ENCODE measurements around the gene SNTG2. TPM values are rescaled to one million over a fixed set of nuclear protein-coding genes. Genes with fewer than 3 reads are reported as not detected.

Gene SNTG2
- polyA plus RNA-seq, 3 donors, result not detected

DNA sequence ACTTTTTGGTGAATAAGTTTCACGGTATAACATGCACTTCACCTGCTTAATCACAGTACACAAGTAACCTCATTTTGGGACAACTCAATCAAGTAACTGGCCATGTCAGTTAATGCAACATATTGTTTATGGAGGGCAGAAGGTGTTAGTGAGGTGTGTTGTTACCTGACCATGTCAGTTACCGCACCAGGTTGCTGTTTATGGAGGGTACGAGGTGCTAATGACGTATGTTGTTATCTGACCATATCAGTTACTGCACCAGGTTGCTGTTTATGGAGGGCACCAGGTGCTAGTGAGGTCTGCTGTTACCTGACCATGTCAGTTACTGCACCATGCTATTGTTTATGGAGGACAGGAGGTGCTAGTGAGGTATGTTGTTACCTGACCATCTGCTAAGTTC lies 327.5 kb downstream of the SNTG2 start:
- no peaks in the 10 kb centered on the region for H4K20me1 ChIP-seq (ENCODE audit: insufficient read depth, low read length)
- H3K9ac ChIP-seq (ENCODE audit: insufficient read depth, low read length, poor library complexity, severe bottlenecking), result no peak overlapping the region
- H3K9me3 ChIP-seq (replicated peaks in 1 of 2; ENCODE audit: control insufficient read depth in 1 of 2, insufficient read depth in 1 of 2, low read length in 2 of 2), result peaks cover 0 to 4% of the 10 kb centered on the region in 2 donors
- 94% methylated on average over 3 of the region's 4 CpGs for WGBS (ENCODE audit: insufficient coverage)
- TF ChIP-seq, protein P1, sequence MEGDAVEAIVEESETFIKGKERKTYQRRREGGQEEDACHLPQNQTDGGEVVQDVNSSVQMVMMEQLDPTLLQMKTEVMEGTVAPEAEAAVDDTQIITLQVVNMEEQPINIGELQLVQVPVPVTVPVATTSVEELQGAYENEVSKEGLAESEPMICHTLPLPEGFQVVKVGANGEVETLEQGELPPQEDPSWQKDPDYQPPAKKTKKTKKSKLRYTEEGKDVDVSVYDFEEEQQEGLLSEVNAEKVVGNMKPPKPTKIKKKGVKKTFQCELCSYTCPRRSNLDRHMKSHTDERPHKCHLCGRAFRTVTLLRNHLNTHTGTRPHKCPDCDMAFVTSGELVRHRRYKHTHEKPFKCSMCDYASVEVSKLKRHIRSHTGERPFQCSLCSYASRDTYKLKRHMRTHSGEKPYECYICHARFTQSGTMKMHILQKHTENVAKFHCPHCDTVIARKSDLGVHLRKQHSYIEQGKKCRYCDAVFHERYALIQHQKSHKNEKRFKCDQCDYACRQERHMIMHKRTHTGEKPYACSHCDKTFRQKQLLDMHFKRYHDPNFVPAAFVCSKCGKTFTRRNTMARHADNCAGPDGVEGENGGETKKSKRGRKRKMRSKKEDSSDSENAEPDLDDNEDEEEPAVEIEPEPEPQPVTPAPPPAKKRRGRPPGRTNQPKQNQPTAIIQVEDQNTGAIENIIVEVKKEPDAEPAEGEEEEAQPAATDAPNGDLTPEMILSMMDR (IDR thresholded peaks at IDR 0.05), result no peak
- no peaks in the 10 kb centered on the region for H3K27me3 ChIP-seq (ENCODE audit: control insufficient read depth in 2 of 2, insufficient read depth in 2 of 2, low read length in 2 of 2)
- intact Hi-C loops (cut with micrococcal nuclease), result no loop called here
- H3K4me2 ChIP-seq (replicated peaks; ENCODE audit: extremely low read depth, low read length, poor library complexity, severe bottlenecking), result no peak overlapping the region
- H3K36me3 ChIP-seq (replicated peaks in 1 of 2; ENCODE audit: control insufficient read depth in 1 of 2, insufficient read depth in 2 of 2, low read length in 2 of 2), result no peaks in the 10 kb centered on the region
- no peak overlapping the region for H2AFZ ChIP-seq (ENCODE audit: insufficient read depth, low read depth, low read length, poor library complexity, severe bottlenecking)
- H3K27ac Mint-ChIP-seq, result no peak overlapping the region
- no peak overlapping the region for H3K4me3 ChIP-seq (replicated peaks in 1 of 3; ENCODE audit: low read depth in 2 of 3, low read length in 3 of 3)
- H3K9me3 Mint-ChIP-seq, result peaks cover 1 to 14% (median 7%) of the 10 kb centered on the region in 7 donors
- no peaks in the 10 kb centered on the region for H3K4me1 ChIP-seq (ENCODE audit: control insufficient read depth in 1 of 2, insufficient read depth in 2 of 2, low read length in 2 of 2)
- H3K27me3 Mint-ChIP-seq (ENCODE audit: low read depth in 3 of 3), result peaks cover under 1 to 3% (median 1%) of the 10 kb centered on the region in 3 donors
- no peak overlapping the region for H3K27ac ChIP-seq (ENCODE audit: low read depth in 1 of 2, low read length in 2 of 2)
- H3K4me3 Mint-ChIP-seq, result no peak overlapping the region
- no peak for DNase-seq
- no peaks in the 10 kb centered on the region for H3K36me3 Mint-ChIP-seq
- no peaks in the 10 kb centered on the region for H3K4me1 Mint-ChIP-seq
- H3K79me2 ChIP-seq (ENCODE audit: insufficient read depth, low read length), result no peaks in the 10 kb centered on the region

DNA sequence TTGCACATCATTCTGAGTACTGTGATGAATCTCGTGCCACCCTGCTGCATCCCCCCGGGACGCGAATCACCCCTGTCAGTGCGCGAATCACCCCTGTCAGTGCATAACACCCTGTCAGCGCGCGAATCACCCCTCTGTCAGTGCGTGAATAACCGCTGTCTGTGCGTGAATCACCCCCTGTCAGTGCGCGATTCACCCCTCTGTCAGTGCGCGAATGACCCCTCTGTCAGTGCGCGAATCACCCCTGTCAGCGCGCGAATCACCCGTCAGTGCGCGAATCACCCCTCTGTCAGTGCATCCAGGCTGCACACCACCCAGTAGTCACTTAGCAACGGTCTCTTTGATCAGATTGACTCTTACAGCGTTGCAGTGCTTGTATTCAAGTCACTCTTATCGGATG lies 328.2 kb downstream of the SNTG2 start:
- intact Hi-C loops (cut with micrococcal nuclease), result no loop called here
- no peak for DNase-seq
- Histone ChIP-seq H4K20me1 (ENCODE audit: insufficient read depth, low read length) (no peaks in the 10 kb centered on the region), H3K4me3 (replicated peaks in 1 of 3; ENCODE audit: low read depth in 2 of 3, low read length in 3 of 3) (no peak overlapping the region), H3K27ac (ENCODE audit: low read depth in 1 of 2, low read length in 2 of 2) (no peak overlapping the region), H3K4me1 (ENCODE audit: control insufficient read depth in 1 of 2, insufficient read depth in 2 of 2, low read length in 2 of 2) (no peaks in the 10 kb centered on the region), H3K9ac (ENCODE audit: insufficient read depth, low read length, poor library complexity, severe bottlenecking) (no peak overlapping the region), H3K9me3 (replicated peaks in 1 of 2; ENCODE audit: control insufficient read depth in 1 of 2, insufficient read depth in 1 of 2, low read length in 2 of 2) (peaks cover 0 to 4% of the 10 kb centered on the region in 2 donors), H3K79me2 (ENCODE audit: insufficient read depth, low read length) (no peaks in the 10 kb centered on the region), H3K4me2 (replicated peaks; ENCODE audit: extremely low read depth, low read length, poor library complexity, severe bottlenecking) (no peak overlapping the region), H3K27me3 (ENCODE audit: control insufficient read depth in 2 of 2, insufficient read depth in 2 of 2, low read length in 2 of 2) (no peaks in the 10 kb centered on the region), H2AFZ (ENCODE audit: insufficient read depth, low read depth, low read length, poor library complexity, severe bottlenecking) (no peak overlapping the region), H3K36me3 (replicated peaks in 1 of 2; ENCODE audit: control insufficient read depth in 1 of 2, insufficient read depth in 2 of 2, low read length in 2 of 2) (no peaks in the 10 kb centered on the region)
- WGBS (ENCODE audit: insufficient coverage), result 87% methylated on average over 24 of the region's 27 CpGs
- H3K27me3 Mint-ChIP-seq (ENCODE audit: low read depth in 3 of 3), result peaks cover 1 to 4% (median 3%) of the 10 kb centered on the region in 3 donors
- H3K4me3 Mint-ChIP-seq, result no peak overlapping the region
- no peak overlapping the region for H3K27ac Mint-ChIP-seq
- no peaks in the 10 kb centered on the region for H3K36me3 Mint-ChIP-seq
- TF ChIP-seq, protein P1 (IDR thresholded peaks at IDR 0.05), result no peak
- H3K9me3 Mint-ChIP-seq, result peaks cover 0 to 14% (median 8%) of the 10 kb centered on the region in 7 donors
- no peaks in the 10 kb centered on the region for H3K4me1 Mint-ChIP-seq

Measured in CD14-positive monocyte (primary cell).